Right atrium auricular region (tissue), 2 donors: Measurements from ENCODE around the gene GNAZ. TPM values are rescaled to one million over a fixed set of nuclear protein-coding genes. Genes with fewer than 3 reads are reported as not detected.
A peak's percentile ranks its signal among the peaks of the same experiment; 100 is the strongest.

Experiments used
- DNase-seq: peaks from one replicate; pipeline ENCODE4 v3.0.0-alpha.2; 2019; ENCODE audit warnings: low spot score
- H3K27ac ChIP-seq, 2 donors: fragments of 200-600 bp; sonication (generic); 1 replicate in 1 of 2; 2 replicates in 1 of 2; pipeline ENCODE4 v1.5.1; 2016 to 2019
- H3K27me3 ChIP-seq, 2 donors: fragments of 200-600 bp; sonication (generic); one replicate each; pipeline versions ENCODE4 v1.5.1 to v1.6.0; 2017 to 2019
- H3K36me3 ChIP-seq: fragments of 200-600 bp; sonication (generic); one replicate; pipeline ENCODE4 v1.5.1; 2016
- H3K4me1 ChIP-seq, 2 donors: fragments of 200-600 bp; sonication (generic); one replicate each; pipeline versions ENCODE4 v1.5.1 to v1.6.0; 2017 to 2019
- H3K4me3 ChIP-seq, 2 donors: fragments of 200-600 bp; sonication (generic); 1 replicate in 1 of 2; 2 replicates in 1 of 2; pipeline ENCODE4 v1.5.1; 2017 to 2019; ENCODE audit warnings: mild to moderate bottlenecking in 1 of 2, moderate library complexity in 1 of 2
- H3K9me3 ChIP-seq, 2 donors: fragments of 200-600 bp; sonication (generic); one replicate each; pipeline ENCODE4 v1.5.1; 2019
- CTCF ChIP-seq, 2 donors: fragments of 200-600 bp; sonication (generic); IDR thresholded peaks; one replicate each; pipeline ENCODE4 v1.5.1; 2019; ENCODE audit warnings: antibody characterized with exemption in 2 of 2
- total RNA-seq, 2 donors: library from RNA; depleted of rRNA; stranded (reverse); fragments of >200 nt; gene quantifications; one replicate each; pipeline ENCODE4 v1.1.0, GENCODE V29; 2016

The GNAZ gene
- total RNA-seq, 2 donors from 2014 or later: 1.9 to 3.2 TPM

- H3K27ac ChIP-seq: no peak overlapping the region
- H3K36me3 ChIP-seq: no peaks in the 10 kb centered on the region
- H3K4me3 ChIP-seq: peak overlapping the region in 1 of 2 donors; percentile 49
- H3K4me1 ChIP-seq: peaks cover 0 to 29% of the 10 kb centered on the region in 2 donors
- no peak for DNase-seq
- no peak for TF ChIP-seq CTCF (IDR thresholded peaks at IDR 0.05)
- no peaks in the 10 kb centered on the region for H3K27me3 ChIP-seq
- no peaks in the 10 kb centered on the region for H3K9me3 ChIP-seq
Observed at GRCh38 chr22:23144432-23144831, 74.1 kb downstream of the GNAZ start.

- no peaks in the 10 kb centered on the region for H3K9me3 ChIP-seq
- no peaks in the 10 kb centered on the region for H3K36me3 ChIP-seq
- peaks cover 0 to 29% of the 10 kb centered on the region in 2 donors for H3K4me1 ChIP-seq
- H3K27me3 ChIP-seq: no peaks in the 10 kb centered on the region
- TF ChIP-seq CTCF (IDR thresholded peaks at IDR 0.05): no peak
- peak; percentile 98 for DNase-seq
- peak within 1 kb of the TSS; percentile 36 to 51 for H3K27ac ChIP-seq
- H3K4me3 ChIP-seq: peak within 1 kb of the TSS; percentile 23 to 49
Observed at GRCh38 chr22:23144932-23145877, 74.9 kb downstream of the GNAZ start, which contains the start of gene RAB36. RAB36 (plus strand) TSS chr22:23145477; CDS start chr22:23146617, 1,140 bp downstream.

- no peak for DNase-seq
- Histone ChIP-seq H3K4me3 (peak overlapping the region; percentile 23 to 49), H3K36me3 (no peaks in the 10 kb centered on the region), H3K9me3 (no peaks in the 10 kb centered on the region), H3K27ac (peak overlapping the region; percentile 36 to 51), H3K27me3 (no peaks in the 10 kb centered on the region), H3K4me1 (peaks cover 0 to 29% of the 10 kb centered on the region in 2 donors)
- TF ChIP-seq CTCF (IDR thresholded peaks at IDR 0.05): no peak
Observed at GRCh38 chr22:23145878-23146470, 75.7 kb downstream of the GNAZ start.

- H3K27me3 ChIP-seq: no peaks in the 10 kb centered on the region
- no peak overlapping the region for H3K27ac ChIP-seq
- H3K9me3 ChIP-seq: no peaks in the 10 kb centered on the region
- DNase-seq: no peak
- H3K4me3 ChIP-seq: no peak overlapping the region
- H3K4me1 ChIP-seq: peaks cover 0 to 26% of the 10 kb centered on the region in 2 donors
- H3K36me3 ChIP-seq: no peaks in the 10 kb centered on the region
- no peak for TF ChIP-seq CTCF (IDR thresholded peaks at IDR 0.05)
Observed at GRCh38 chr22:23146478-23147205, 76.3 kb downstream of the GNAZ start.

- Histone ChIP-seq H3K4me1 (peaks cover 0 to 17% of the 10 kb centered on the region in 2 donors), H3K27ac (no peak overlapping the region), H3K9me3 (no peaks in the 10 kb centered on the region), H3K4me3 (no peak overlapping the region), H3K36me3 (no peaks in the 10 kb centered on the region), H3K27me3 (no peaks in the 10 kb centered on the region)
- no peak for DNase-seq
- TF ChIP-seq CTCF (IDR thresholded peaks at IDR 0.05): no peak
Observed at GRCh38 chr22:23147617-23148387, 77.5 kb downstream of the GNAZ start.
